ENCODE measurements around the gene SLC29A1.

SLC29A1 gene

DNA sequence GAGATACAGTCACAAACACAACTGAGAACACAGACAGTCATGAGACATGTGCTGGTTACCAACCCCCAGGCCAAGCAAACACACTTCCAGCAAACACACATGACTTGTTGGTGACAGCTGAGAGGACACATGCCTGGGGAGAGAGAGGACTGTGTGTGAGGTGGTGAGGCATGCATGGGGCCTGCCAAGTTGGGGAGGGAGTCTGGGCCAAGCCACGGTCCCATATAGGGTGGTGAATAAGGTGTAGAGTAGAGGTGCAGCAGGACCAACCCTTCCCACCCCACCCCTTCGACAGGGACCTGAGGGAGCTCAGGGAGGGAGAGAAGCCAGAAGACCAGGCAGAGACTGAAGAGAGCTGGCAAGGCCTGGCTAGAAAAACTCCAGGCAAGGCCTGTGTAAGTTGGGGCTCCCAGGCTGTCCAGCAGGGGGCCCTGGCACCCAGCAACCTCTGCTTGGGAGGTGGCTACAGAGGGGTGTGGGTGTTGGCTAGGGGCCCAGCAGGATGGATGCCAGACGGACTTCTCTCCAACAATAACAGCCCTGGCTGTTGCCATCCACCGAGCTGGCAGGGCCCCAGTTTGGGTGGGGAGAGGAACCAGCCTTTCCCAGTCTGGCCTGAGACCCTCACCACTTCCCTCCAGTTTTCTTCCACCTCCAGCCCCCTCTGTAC is 2.0 kb upstream of the SLC29A1 start:
- DNase-seq, result peak; percentile 78

DNA sequence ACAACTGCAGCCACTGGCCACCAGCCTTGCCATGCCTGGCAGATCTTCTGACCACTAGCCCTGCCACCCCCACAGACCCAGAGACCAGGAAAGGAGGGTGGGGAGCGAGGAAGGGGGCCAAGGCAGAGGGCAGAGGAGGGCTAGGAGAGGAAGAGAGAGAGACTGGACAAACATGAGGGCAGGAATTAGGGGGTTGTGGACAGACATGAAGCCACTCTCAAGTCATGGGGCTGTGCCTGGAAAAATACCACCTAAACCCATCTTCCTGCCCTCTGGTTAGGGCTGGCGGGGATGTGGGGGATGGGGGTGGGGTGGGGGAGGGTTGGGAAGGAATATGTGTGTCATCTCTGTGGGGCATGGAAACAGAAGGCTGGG is 1.4 kb upstream of the SLC29A1 start:
- Histone ChIP-seq H2BK120ac (ENCODE audit: low read depth, low read length) (no peak overlapping the region), H3K4me2 (ENCODE audit: low read length, poor library complexity, severe bottlenecking) (no peak overlapping the region), H3K14ac (ENCODE audit: low read length in 2 of 2) (peak overlapping the region in 1 of 2 experiments; percentile 74), H3K23ac (ENCODE audit: low read length in 2 of 2) (no peak overlapping the region), H2BK12ac (ENCODE audit: low read length in 2 of 2) (peak overlapping the region; percentile 44 to 84), H4K8ac (ENCODE audit: low read length) (peak overlapping the region; percentile 80), H2BK5ac (ENCODE audit: low read depth, low read length, poor library complexity, severe bottlenecking) (peak overlapping the region; percentile 59), H3K79me1 (replicated peaks; ENCODE audit: low read length, poor library complexity, severe bottlenecking) (peaks cover 20% of the 10 kb centered on the region), H3K4ac (ENCODE audit: low read depth in 1 of 2, low read length in 2 of 2) (peak overlapping the region; percentile 63 to 76), H2AK5ac (ENCODE audit: low read length, severe bottlenecking) (peak overlapping the region; percentile 64), H3K9ac (ENCODE audit: low read length) (no peak overlapping the region), H3K27me3 (ENCODE audit: control insufficient read depth in 1 of 2, insufficient read depth in 1 of 2, low read length in 2 of 2) (no peaks in the 10 kb centered on the region), H2AFZ (ENCODE audit: low read depth, low read length) (no peak overlapping the region), H3K9me3 (ENCODE audit: control insufficient read depth, low read length) (no peaks in the 10 kb centered on the region), H4K91ac (ENCODE audit: low read length) (peak overlapping the region; percentile 63), H3K4me1 (ENCODE audit: control insufficient read depth, insufficient read depth, low read depth, low read length) (peaks cover 55% of the 10 kb centered on the region), H3K4me3 (ENCODE audit: insufficient read depth in 1 of 2, low read depth in 1 of 2, low read length in 2 of 2) (no peak overlapping the region), H3K36me3 (ENCODE audit: control insufficient read depth in 1 of 2, insufficient read depth in 2 of 2, low read depth in 1 of 2, low read length in 2 of 2) (no peaks in the 10 kb centered on the region), H3K18ac (ENCODE audit: low read depth in 1 of 2, low read length in 2 of 2) (peak overlapping the region in 1 of 2 experiments; percentile 86), H3K27ac (ENCODE audit: low read length, poor library complexity, severe bottlenecking) (peak overlapping the region; percentile 15), H2BK15ac (ENCODE audit: low read depth, poor library complexity, severe bottlenecking) (no peak overlapping the region)
- WGBS, result no CpG with 5 or more reads among the region's 2 CpGs
- DNase-seq, result no peak

More for the DNA sequence above, 2.0 kb upstream of the SLC29A1 start:
- H2BK5ac ChIP-seq (ENCODE audit: low read depth, low read length, poor library complexity, severe bottlenecking), result peak overlapping the region; percentile 59
- peaks cover 17% of the 10 kb centered on the region for H3K79me1 ChIP-seq (replicated peaks; ENCODE audit: low read length, poor library complexity, severe bottlenecking)
- H3K9ac ChIP-seq (ENCODE audit: low read length), result peak overlapping the region; percentile 18
- peak overlapping the region; percentile 63 for H4K91ac ChIP-seq (ENCODE audit: low read length)
- peak overlapping the region in 1 of 2 experiments; percentile 86 for H3K18ac ChIP-seq (ENCODE audit: low read depth in 1 of 2, low read length in 2 of 2)
- H3K27me3 ChIP-seq (ENCODE audit: control insufficient read depth in 1 of 2, insufficient read depth in 1 of 2, low read length in 2 of 2), result no peaks in the 10 kb centered on the region
- 88% methylated on average over 1 of the region's 4 CpGs for WGBS
- H3K4me3 ChIP-seq (ENCODE audit: insufficient read depth in 1 of 2, low read depth in 1 of 2, low read length in 2 of 2), result no peak overlapping the region
- no peaks in the 10 kb centered on the region for H3K36me3 ChIP-seq (ENCODE audit: control insufficient read depth in 1 of 2, insufficient read depth in 2 of 2, low read depth in 1 of 2, low read length in 2 of 2)
- peak overlapping the region; percentile 80 for H4K8ac ChIP-seq (ENCODE audit: low read length)
- peak overlapping the region; percentile 63 to 76 for H3K4ac ChIP-seq (ENCODE audit: low read depth in 1 of 2, low read length in 2 of 2)
- H3K14ac ChIP-seq (ENCODE audit: low read length in 2 of 2), result peak overlapping the region in 1 of 2 experiments; percentile 5
- H3K4me2 ChIP-seq (ENCODE audit: low read length, poor library complexity, severe bottlenecking), result no peak overlapping the region
- peak overlapping the region; percentile 15 for H3K27ac ChIP-seq (ENCODE audit: low read length, poor library complexity, severe bottlenecking)
- no peak overlapping the region for H2BK120ac ChIP-seq (ENCODE audit: low read depth, low read length)
- no peak overlapping the region for H3K23ac ChIP-seq (ENCODE audit: low read length in 2 of 2)
- H2AK5ac ChIP-seq (ENCODE audit: low read length, severe bottlenecking), result peak overlapping the region; percentile 64
- H2BK12ac ChIP-seq (ENCODE audit: low read length in 2 of 2), result peak overlapping the region; percentile 44 to 84
- peak overlapping the region; percentile 26 for H2BK15ac ChIP-seq (ENCODE audit: low read depth, poor library complexity, severe bottlenecking)
- H3K9me3 ChIP-seq (ENCODE audit: control insufficient read depth, low read length), result no peaks in the 10 kb centered on the region
- peaks cover 54% of the 10 kb centered on the region for H3K4me1 ChIP-seq (ENCODE audit: control insufficient read depth, insufficient read depth, low read depth, low read length)
- no peak overlapping the region for H2AFZ ChIP-seq (ENCODE audit: low read depth, low read length)

DNA sequence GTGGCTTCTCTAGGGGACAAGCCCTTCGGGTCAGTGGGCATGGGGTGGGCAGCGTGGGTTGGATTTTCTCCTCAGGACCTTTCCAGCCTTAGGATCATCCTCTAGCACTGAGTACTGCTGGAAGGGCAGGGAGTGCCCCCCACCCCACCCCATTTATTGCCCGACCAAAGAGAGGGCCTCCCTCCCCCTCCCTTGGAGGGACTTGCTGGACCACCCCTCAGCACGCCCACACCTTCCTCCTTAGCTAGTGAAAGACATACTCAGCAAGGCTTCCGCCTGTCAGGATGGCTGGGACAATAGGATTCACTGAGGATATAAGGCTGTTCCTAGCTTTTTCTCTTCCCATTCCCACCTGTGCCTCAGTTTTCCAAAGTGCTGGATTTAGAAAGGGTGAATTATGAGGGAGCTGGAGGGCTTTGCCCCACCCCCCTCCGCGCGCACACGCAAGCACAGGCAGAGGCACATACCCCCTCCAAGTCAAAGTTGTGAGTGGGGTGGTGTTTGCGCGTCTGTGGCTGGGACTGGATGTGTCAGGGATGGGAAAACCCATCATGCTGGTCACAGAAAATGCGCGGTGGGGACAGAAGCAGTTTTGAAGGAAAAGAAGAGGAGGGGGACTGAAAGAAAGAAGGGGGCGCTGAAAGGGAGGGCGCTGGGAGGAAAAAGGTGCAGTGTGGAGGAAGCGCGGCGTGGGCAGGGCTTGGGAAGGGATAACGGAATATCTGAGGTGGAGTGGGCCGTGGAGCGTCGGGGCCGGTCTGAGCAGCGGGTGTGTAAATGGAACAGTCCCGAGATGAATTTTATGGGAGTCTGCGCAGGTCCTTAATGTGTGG is 693 bp upstream of the SLC29A1 start:
- Histone ChIP-seq H3K9me3 (ENCODE audit: control insufficient read depth, low read length) (no peaks in the 10 kb centered on the region), H3K23ac (ENCODE audit: low read length in 2 of 2) (peak overlapping the region in 1 of 2 experiments; percentile 87), H3K36me3 (ENCODE audit: control insufficient read depth in 1 of 2, insufficient read depth in 2 of 2, low read depth in 1 of 2, low read length in 2 of 2) (no peaks in the 10 kb centered on the region), H2BK12ac (ENCODE audit: low read length in 2 of 2) (peak overlapping the region; percentile 55 to 75), H3K4ac (ENCODE audit: low read depth in 1 of 2, low read length in 2 of 2) (peak overlapping the region in 1 of 2 experiments; percentile 47), H3K79me1 (replicated peaks; ENCODE audit: low read length, poor library complexity, severe bottlenecking) (peaks cover 24% of the 10 kb centered on the region), H3K4me1 (ENCODE audit: control insufficient read depth, insufficient read depth, low read depth, low read length) (peaks cover 53% of the 10 kb centered on the region), H2BK15ac (ENCODE audit: low read depth, poor library complexity, severe bottlenecking) (no peak overlapping the region), H3K14ac (ENCODE audit: low read length in 2 of 2) (peak overlapping the region in 1 of 2 experiments; percentile 74), H2BK120ac (ENCODE audit: low read depth, low read length) (no peak overlapping the region), H4K8ac (ENCODE audit: low read length) (peak overlapping the region; percentile 75), H3K27me3 (ENCODE audit: control insufficient read depth in 1 of 2, insufficient read depth in 1 of 2, low read length in 2 of 2) (no peaks in the 10 kb centered on the region), H3K18ac (ENCODE audit: low read depth in 1 of 2, low read length in 2 of 2) (peak overlapping the region; percentile 29 to 59), H3K27ac (ENCODE audit: low read length, poor library complexity, severe bottlenecking) (peak overlapping the region; percentile 34), H2AK5ac (ENCODE audit: low read length, severe bottlenecking) (peak overlapping the region; percentile 36), H3K4me3 (ENCODE audit: insufficient read depth in 1 of 2, low read depth in 1 of 2, low read length in 2 of 2) (peak overlapping the region; percentile 67 to 77), H3K9ac (ENCODE audit: low read length) (peak overlapping the region; percentile 53), H2AFZ (ENCODE audit: low read depth, low read length) (peak overlapping the region; percentile 84), H3K4me2 (ENCODE audit: low read length, poor library complexity, severe bottlenecking) (peak overlapping the region; percentile 94), H2BK5ac (ENCODE audit: low read depth, low read length, poor library complexity, severe bottlenecking) (peak overlapping the region; percentile 33), H4K91ac (ENCODE audit: low read length) (no peak overlapping the region)
- WGBS, result 15% methylated on average over 23 of the region's 26 CpGs
- no peak for DNase-seq
